GM21447 (cell line): Measurements from ENCODE around the gene PLEKHG4B.
"Not testable (repeated sequence)": the region's sequence is repeated elsewhere in the genome, so short reads cannot be mapped to it uniquely, and the experiment has no call there.

Experiments
- ATAC-seq: cut with Tn5 transposase; IDR thresholded peaks from one replicate; pipeline ENCODE4 v1.9.1; 2021; ENCODE audit not compliant: unreplicated experiment

PLEKHG4B gene

DNA sequence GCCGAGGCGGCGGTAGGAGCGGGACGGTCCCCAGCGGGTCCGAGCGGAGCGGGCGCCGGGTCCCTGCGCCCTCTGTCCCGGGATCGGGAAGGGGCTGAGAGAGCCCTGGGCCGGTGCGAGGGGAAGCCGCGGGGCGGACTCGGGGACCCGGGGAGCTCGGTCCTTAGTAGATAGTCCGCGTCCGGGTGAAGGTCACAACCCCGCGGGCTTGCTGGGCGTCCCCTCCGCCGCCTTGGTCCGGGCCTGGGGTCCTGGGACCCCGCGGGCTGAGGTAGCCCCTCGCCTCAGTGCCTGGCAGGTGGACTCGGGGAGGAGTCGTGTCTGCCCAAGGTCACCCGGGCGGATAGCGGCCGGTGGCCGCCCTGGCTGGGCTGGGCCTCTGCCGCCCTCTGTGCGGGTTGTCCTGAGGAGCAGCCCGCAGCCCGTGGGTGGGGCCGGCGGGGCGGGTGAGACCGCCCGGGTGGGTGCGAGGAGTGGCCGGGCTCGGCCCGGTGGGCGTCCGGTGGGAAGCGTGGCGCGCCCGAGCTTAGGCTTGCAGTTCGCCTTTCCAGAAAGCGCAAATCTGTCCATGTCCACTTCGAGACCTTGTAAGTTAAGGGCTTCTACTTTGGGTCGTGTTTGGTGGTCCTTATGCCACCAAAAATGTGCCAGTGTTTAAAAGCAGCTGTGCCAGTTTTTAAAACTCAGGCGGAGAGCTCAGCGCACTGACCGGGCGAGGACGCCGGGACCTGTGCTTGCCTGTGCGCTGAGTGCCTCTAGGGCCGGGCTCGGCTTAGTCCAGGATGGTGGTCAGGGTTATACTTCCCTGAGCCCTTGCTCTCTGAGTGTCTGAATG, 126.7 kb downstream of the PLEKHG4B start:
- ATAC-seq = peak; percentile 36

DNA sequence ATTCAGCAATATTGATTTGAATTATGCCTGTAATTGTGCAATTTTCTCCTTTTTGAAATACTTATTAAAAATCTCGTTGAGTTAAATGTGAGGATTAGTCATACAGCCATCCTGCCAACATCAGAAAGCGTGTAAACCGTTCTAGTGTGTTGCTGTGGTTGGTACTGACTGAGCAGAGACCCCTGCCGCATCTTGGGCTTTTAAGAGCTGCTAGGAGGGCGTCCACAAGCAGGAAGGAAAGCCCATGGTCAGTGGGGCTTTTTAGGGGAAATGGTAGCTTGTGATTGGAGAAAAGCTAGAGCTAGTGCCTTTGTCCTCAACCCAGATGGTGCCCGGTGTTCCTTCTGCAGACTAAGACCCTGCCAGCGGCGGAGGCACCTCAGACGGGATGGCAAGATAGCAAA, 127.5 kb downstream of the PLEKHG4B start:
- ATAC-seq = no peak

DNA sequence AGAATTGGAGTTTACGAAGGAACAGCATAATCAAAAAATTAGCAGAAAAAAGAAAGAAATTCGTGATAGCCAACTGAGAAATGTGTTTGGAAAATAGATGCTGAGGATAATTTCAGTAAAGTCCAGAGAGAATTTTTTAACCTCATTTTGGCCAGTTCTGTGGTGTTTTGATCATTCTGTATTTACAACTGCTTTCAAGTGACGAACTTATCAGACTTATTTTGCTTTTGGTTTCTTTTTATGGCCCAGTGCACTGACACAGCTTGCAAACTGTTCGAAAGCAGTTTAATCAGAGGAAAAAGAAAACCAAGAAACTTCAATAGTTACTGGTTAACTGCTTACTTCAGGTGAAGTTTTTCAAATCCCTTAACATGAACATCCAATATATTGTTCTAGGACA, 128.0 kb downstream of the PLEKHG4B start:
- peak; percentile 36 for ATAC-seq

DNA sequence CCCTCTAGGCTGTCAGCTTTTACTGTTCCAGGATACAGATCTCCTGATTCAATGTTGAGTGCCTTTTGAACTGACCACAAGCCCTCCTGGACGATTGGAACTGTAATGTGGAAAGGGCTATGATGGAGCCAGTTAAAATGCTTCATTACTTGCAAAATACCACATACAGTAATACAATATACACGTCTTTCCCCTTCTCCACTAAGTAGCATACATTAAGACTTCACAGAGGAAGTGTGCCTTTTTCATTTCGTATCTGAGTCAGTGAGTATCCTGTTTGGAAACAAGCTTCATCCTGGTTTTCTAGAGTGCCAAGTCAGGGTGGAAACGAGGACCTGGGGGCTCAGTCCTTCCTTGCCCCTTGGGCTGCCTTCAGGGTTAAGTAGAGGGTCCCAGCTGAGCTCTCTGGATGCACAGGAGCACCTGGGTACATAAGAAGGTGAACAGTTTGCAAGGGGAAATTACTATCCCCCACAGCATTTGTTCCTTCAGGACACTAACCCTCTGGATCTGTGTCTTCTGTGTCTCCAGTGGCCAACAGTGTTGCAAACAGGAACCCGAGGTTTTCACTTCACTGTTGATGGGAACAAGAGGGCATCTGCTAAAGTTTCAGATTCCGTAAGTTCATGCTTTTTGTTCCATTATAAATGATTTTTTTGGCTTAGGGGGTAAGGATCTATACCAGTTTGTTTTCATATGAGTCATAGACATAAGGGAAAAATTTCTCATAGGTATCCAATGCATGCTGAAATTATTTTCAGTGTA, 131.2 kb downstream of the PLEKHG4B start:
- ATAC-seq = not testable (repeated sequence)

DNA sequence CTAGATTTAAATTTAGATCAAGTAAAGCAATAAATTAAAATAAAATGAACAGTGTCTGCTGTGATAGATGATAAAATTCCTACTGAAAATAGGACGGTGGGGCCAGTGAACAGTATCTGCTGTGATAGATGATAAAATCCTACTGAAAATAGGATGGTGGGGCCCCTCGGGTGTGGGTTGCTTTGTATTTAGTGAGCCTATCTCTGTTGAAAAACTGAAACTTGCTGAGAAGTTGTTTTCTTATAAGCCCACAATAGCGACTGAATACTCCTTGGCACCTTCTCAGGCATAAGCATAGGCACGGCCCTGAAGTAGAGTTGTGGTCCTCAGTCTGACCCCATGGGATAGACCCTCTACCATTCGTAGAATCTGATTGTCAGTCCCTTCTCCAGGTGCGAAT, 131.8 kb downstream of the PLEKHG4B start:
- ATAC-seq = no peak

DNA sequence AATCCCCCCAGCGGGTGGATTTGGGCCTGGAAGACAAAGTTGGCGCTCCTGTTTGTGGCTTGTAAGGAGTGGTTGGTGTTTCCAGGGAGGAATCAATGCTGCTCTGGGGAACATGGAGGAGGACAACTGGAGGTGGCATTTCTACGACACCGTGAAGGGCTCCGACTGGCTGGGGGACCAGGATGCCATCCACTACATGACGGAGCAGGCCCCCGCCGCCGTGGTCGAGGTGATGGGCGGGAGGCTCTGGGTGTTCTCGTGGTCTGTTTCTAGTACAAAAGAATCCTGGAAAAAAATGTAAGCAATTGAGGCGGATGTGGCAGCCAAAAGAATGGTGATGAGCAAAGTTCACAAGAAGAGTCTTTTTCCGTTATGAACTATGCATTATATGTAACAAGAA, 133.4 kb downstream of the PLEKHG4B start:
- ATAC-seq = no peak

DNA sequence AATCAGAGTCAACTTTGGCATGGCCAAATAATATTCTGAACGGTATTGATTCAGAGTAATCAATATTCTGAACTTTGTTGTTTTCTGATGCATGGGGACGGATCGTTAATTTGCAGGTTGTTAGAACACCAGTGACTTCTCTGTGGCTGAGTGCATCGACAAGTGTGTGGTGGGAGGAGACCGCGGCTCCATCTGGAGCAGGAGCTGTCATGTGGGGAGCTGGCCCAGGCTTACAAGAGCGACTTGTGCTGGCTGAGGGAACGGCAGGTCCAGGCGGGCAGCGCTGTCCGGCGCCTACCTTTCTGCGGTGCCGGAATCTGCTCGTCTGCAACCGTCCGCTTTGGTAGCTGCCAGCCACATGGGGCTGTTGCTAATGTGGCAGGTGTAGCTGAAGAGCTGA, 135.4 kb downstream of the PLEKHG4B start:
- not testable (repeated sequence) for ATAC-seq

DNA sequence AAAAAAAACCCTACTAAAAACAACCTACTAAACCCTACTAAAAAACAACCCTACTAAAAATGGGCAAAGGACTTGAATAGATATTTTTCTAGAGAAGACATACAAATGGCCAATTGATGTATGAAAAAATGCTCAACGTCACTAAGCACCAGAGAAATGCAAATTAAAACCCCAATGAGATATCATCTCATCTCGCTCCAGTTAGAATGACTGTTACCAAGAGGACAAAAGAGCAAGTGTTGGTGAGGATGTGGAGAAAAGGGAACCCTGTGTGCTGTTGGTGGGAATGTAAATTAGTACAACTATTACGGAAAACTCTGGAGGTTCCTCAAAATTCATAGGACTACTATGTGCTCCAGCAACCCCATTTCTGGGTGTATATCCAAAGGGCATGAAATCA, 136.9 kb downstream of the PLEKHG4B start:
- ATAC-seq = no peak

DNA sequence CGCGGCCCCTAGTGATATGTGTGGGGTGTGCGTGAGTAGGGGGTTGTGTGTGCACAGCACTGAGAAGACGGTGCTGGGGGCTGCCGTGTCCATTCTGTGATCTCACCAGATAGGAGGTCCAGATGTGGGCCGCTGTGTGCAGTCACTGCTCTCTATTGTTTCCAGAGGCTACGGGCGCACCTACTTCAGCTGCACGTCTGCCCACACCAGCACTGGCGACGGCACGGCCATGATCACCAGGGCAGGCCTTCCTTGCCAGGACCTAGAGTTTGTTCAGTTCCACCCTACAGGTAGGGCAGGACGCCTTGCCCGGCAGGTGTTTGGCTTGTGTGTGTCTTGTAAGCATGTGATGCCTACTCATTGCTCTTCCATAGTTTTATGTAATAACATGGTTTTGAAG, 138.7 kb downstream of the PLEKHG4B start:
- no peak for ATAC-seq

DNA sequence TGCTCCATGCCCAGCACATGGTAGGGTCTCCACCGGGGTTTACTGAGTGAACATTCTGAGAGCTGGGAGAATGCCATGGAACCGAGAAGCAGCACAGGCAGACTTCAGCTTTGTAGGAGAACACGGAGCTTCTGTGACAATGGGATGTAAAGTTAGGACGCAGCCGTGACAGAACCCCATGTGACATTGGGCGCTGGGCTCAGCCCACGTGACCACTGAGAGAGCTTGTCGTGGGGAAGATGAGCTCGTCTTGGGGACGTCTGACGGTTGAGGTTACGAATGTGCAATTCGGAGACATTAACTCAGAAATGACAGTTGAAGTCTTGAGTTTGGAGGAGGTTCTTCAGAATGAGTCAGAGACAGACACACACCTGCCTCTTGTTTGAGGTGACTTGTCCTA, 139.7 kb downstream of the PLEKHG4B start:
- no peak for ATAC-seq

DNA sequence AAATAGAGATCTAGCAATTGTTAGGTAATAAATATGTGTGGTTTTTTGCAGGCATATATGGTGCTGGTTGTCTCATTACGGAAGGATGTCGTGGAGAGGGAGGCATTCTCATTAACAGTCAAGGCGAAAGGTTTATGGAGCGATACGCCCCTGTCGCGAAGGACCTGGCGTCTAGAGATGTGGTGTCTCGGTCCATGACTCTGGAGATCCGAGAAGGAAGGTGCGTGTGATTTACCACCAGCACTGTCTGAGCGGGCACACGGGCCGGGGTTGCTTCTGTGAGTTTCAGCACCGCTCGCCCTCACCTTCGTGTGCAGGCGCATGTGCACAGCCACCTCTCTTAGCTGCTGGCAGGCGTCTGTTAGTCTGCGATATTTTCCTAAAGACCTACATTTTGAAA, 141.5 kb downstream of the PLEKHG4B start:
- not testable (repeated sequence) for ATAC-seq

DNA sequence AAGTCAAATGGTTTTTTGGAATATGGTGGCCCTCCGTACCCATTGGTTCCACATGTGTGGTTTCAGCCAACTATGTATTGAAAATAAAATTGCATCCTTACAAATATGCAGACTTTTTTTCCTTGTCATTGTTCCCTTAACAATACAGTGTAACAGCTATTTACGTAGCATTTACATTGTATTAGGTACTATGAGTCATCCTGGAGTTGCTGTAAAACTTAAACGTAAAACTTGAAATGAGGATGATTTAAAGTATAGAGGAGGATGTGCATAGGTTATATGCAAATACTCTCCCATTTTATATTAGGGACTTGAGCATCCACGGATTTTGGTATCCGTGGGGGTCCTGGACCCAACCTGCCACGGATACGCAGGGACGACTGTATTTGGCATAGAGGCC, 142.5 kb downstream of the PLEKHG4B start:
- ATAC-seq = no peak

DNA sequence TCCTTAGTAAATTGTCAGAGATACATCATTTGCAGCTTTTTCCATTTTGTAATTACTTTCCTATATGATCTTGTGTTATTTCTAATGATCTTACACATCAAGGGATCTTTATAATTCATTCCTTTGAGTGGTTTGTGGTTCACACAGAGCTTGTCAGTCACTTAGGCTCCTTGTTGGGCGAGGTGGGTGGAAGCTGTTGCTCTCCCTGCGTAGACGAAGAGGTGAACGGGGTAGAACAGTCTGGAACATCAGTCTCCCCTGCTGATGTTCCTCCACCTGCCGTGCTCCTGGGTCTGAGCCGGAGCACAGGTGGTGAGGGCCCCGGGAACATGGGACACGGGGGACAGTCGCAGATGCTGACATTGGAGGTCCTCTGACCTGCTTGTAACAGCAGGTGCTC, 143.6 kb downstream of the PLEKHG4B start:
- ATAC-seq = not testable (repeated sequence)

DNA sequence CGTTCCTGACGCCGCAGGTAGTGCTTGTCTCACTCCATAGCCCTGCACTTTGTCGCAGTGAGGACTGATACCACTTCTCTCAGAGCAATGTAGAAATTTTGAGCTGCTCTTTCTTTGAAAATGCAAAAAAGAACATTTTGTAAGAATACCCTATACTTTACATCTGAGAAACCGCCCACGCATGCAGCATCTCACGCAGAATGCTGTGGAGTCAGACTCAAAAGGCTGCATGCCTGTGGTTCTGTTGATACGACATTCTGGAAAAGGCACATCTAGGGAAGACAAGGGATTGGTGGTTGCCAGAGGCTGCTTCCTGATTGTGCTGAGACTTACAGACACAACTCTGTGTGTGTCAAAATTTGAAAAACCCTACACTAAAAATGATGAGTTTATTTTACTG, 146.0 kb downstream of the PLEKHG4B start:
- ATAC-seq = not testable (repeated sequence)
